Lung (tissue), 12 donors: Measurements from ENCODE around the gene ERICH4. TPM values are rescaled to one million over a fixed set of nuclear protein-coding genes. Genes with fewer than 3 reads are reported as not detected.

ENCODE experiments used
- ATAC-seq: fragments of 200-7000 bp; cut with Tn5 transposase; one replicate; pipeline ENCODE4 v1.9.1; 2020; ENCODE audit warnings: moderate number of reproducible peaks; ENCODE audit not compliant: insufficient read depth, low FRiP score
- DNase-seq, 3 donors: peaks; one replicate each; pipeline ENCODE4 v3.0.0-alpha.2; 2013 to 2017
- H3K27ac ChIP-seq, 2 donors: one replicate each; pipeline ENCODE4 v1.5.1; 2013; ENCODE audit warnings: mild to moderate bottlenecking in 2 of 2, moderate library complexity in 2 of 2, control low read depth in 1 of 2, inconsistent platforms in 1 of 2, low read depth in 1 of 2, low read length in 1 of 2
- H3K27me3 ChIP-seq, 3 donors: one replicate each; pipeline ENCODE4 v1.5.1; 2013; ENCODE audit warnings: low read length in 2 of 3; ENCODE audit not compliant: control insufficient read depth in 3 of 3, insufficient read depth in 3 of 3
- H3K36me3 ChIP-seq, 4 donors: one replicate each; pipeline ENCODE4 v1.5.1; 2013; ENCODE audit warnings: low read length in 4 of 4, mild to moderate bottlenecking in 1 of 4, moderate library complexity in 1 of 4; ENCODE audit not compliant: control insufficient read depth in 4 of 4, insufficient read depth in 4 of 4
- H3K4me1 ChIP-seq, 5 donors: one replicate each; pipeline ENCODE4 v1.5.1; 2013; ENCODE audit warnings: low read length in 5 of 5, mild to moderate bottlenecking in 2 of 5, moderate library complexity in 1 of 5; ENCODE audit not compliant: control insufficient read depth in 5 of 5, insufficient read depth in 5 of 5
- H3K4me3 ChIP-seq: one replicate; pipeline ENCODE4 v1.5.1; 2013; ENCODE audit warnings: mild to moderate bottlenecking, control low read depth, moderate library complexity
- H3K9ac ChIP-seq, 2 donors: one replicate each; pipeline ENCODE4 v1.5.1; 2013; ENCODE audit warnings: low read length in 2 of 2, control low read depth in 1 of 2; ENCODE audit not compliant: insufficient read depth in 1 of 2
- H3K9me3 ChIP-seq, 4 donors: one replicate each; pipeline ENCODE4 v1.5.1; 2013; ENCODE audit warnings: low read length in 3 of 4, mild to moderate bottlenecking in 1 of 4, moderate library complexity in 1 of 4; ENCODE audit not compliant: control insufficient read depth in 4 of 4, insufficient read depth in 3 of 4
- CTCF ChIP-seq: IDR thresholded peaks from 2 replicates; pipeline ENCODE4 v1.5.1; 2012; ENCODE audit warnings: mild to moderate bottlenecking; ENCODE audit errors: control extremely low read depth, extremely low read depth
- WGBS, 2 donors: extraction: QIAGEN DNeasy Blood & Tissue Kit; methylation state at CpG; one replicate each; pipeline ENCODE4 v1.1.7; 2013; 5-methylcytosine and 5-hydroxymethylcytosine counted together
- polyA plus RNA-seq, 2 donors: library from polyadenylated mRNA; stranded (reverse); fragments of 200-250 nt; gene quantifications; one replicate each; pipeline ENCODE4 v1.2.1, GENCODE V29; 2013
- total RNA-seq, 2 donors: library from RNA; depleted of rRNA in 1 of 2; stranded (reverse); fragments of >200 nt in 1 of 2; gene quantifications; one replicate each; pipeline ENCODE4 v1.2.1, GENCODE V29; 2014 to 2021
- donor health status: control.
- donor health status: control.
- donor health status: Bipolar disorder and iron deficiency.
- donor health status: healthy.
- donor health status: DM: yes; HTN: yes; CAD: no.

Gene ERICH4
- total and polyA plus RNA-seq, 4 donors = 0.16 TPM; not detected in 3

- H3K9ac ChIP-seq = no peak overlapping the region
- peaks cover 8 to 35% (median 31%) of the 10 kb centered on the region in 4 donors for H3K36me3 ChIP-seq
- no peak for TF ChIP-seq CTCF
- H3K27ac ChIP-seq = peak overlapping the region in 1 of 2 donors; percentile 76
- 76 to 96% methylated on average over 9 of the region's 9 CpGs for WGBS, 2 donors
- no peak for DNase-seq
- H3K9me3 ChIP-seq = no peaks in the 10 kb centered on the region
- H3K4me3 ChIP-seq = no peak overlapping the region
- no peaks in the 10 kb centered on the region for H3K27me3 ChIP-seq
- ATAC-seq = peak; percentile 31
- peaks cover 0 to 9% (median 0%) of the 10 kb centered on the region in 5 donors for H3K4me1 ChIP-seq
These were observed 27.8 kb upstream of the ERICH4 start for GRCh38 chr19:41415154-41415571.

- 64 to 70% methylated on average over 12 of the region's 12 CpGs for WGBS, 2 donors
- TF ChIP-seq CTCF = no peak
- peaks cover 8 to 37% (median 34%) of the 10 kb centered on the region in 4 donors for H3K36me3 ChIP-seq
- ATAC-seq (peak; percentile 68), DNase-seq (no peak)
- no peak overlapping the region for H3K4me3 ChIP-seq
- no peaks in the 10 kb centered on the region for H3K9me3 ChIP-seq
- H3K27ac ChIP-seq = peak overlapping the region in 1 of 2 donors; percentile 51
- H3K27me3 ChIP-seq = no peaks in the 10 kb centered on the region
- peaks cover 0 to 7% (median 0%) of the 10 kb centered on the region in 5 donors for H3K4me1 ChIP-seq
- no peak overlapping the region for H3K9ac ChIP-seq
These were observed 26.7 kb upstream of the ERICH4 start for GRCh38 chr19:41416194-41416674.

DNA sequence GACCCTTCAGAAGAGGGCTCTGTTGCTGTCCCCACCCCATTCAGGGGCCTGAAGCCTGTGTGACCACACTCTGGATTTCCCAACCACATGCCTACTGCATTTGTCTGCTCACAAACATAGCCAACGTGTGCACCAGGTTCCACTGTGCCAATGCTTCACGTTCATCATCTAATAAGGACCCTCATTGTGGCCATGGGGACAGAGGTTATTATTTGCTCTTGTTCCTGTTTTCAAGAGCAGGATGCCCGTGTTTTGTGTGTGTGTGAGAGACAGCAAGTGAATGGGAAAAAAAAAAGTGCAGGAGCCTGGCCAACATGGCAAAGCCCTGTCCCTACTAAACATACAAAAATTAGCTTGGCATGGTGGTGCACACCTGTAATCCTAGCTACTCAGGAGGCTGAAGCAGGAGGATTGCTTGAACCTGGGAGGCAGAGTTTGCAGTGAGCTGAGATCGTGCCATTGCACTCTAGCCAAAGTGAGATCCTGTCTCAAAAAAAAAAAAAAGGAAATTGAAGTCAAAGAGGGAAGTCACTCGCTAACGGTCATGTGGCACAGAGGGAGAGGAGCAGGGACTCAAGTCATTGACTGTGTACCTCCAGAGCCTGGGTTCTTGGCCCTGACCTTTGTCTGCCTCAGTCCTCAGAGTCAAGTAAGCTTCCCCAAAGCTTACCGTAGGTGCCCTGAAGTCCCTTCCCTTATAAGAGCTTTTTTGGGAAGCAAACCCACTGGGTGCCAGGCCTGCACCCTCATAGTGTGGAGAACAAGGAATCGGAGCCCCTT, 22.7 kb upstream of the ERICH4 start:
- Histone ChIP-seq H3K4me1 (peaks cover 0 to 14% (median 0%) of the 10 kb centered on the region in 5 donors), H3K9ac (no peak overlapping the region), H3K4me3 (no peak overlapping the region), H3K36me3 (peaks cover 8 to 40% (median 19%) of the 10 kb centered on the region in 4 donors), H3K27ac (peak overlapping the region in 1 of 2 donors; percentile 50), H3K27me3 (no peaks in the 10 kb centered on the region), H3K9me3 (no peaks in the 10 kb centered on the region)
- 31 to 46% methylated on average over 8 of the region's 8 CpGs for WGBS, 2 donors
- ATAC-seq (no peak), DNase-seq (no peak)
- no peak for TF ChIP-seq CTCF
